ENCODE data around the gene PYGM.
A peak's percentile ranks its signal among the peaks of the same experiment; 100 is the strongest.

PYGM gene

GRCh38 chr11:64745521-64746328, 14.0 kb downstream of the PYGM start:
- DNase-seq (ENCODE audit: low read depth): peak; percentile 68
- TF ChIP-seq, protein P1, sequence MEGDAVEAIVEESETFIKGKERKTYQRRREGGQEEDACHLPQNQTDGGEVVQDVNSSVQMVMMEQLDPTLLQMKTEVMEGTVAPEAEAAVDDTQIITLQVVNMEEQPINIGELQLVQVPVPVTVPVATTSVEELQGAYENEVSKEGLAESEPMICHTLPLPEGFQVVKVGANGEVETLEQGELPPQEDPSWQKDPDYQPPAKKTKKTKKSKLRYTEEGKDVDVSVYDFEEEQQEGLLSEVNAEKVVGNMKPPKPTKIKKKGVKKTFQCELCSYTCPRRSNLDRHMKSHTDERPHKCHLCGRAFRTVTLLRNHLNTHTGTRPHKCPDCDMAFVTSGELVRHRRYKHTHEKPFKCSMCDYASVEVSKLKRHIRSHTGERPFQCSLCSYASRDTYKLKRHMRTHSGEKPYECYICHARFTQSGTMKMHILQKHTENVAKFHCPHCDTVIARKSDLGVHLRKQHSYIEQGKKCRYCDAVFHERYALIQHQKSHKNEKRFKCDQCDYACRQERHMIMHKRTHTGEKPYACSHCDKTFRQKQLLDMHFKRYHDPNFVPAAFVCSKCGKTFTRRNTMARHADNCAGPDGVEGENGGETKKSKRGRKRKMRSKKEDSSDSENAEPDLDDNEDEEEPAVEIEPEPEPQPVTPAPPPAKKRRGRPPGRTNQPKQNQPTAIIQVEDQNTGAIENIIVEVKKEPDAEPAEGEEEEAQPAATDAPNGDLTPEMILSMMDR (IDR thresholded peaks at IDR 0.05; ENCODE audit: insufficient read depth, low read depth, low read length, missing control alignments): no peak
- peak overlapping the region; percentile 56 for H3K4me3 ChIP-seq (ENCODE audit: low read depth, low read length)

DNA sequence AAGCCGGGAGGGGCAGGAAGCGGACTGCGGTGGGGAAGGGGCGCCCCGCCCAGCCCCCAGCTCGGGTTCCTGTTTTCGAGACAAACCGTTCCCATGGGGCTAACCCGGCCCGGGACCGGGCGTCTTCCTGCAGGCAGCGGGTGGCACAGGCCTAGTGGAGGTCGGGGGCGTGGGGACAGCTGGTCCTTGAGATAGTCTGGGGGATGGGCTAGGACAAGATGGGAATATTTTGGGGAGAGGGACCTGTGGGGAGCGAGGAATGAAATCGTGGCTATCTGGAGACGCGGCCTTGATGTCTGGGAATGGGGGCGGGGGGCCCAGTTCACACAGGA, 14.6 kb downstream of the PYGM start:
- peak; percentile 82 for DNase-seq (ENCODE audit: low read depth)
- TF ChIP-seq, protein P1 (IDR thresholded peaks at IDR 0.05; ENCODE audit: insufficient read depth, low read depth, low read length, missing control alignments): no peak
- H3K4me3 ChIP-seq (ENCODE audit: low read depth, low read length): peak overlapping the region; percentile 56

- no peak for DNase-seq (ENCODE audit: low read depth)
- TF ChIP-seq, protein P1 (IDR thresholded peaks at IDR 0.05; ENCODE audit: insufficient read depth, low read depth, low read length, missing control alignments): no peak
- H3K4me3 ChIP-seq (ENCODE audit: low read depth, low read length): peak overlapping the region; percentile 56
Measured at GRCh38 chr11:64744544-64745188, 15.1 kb downstream of the PYGM start.

DNA sequence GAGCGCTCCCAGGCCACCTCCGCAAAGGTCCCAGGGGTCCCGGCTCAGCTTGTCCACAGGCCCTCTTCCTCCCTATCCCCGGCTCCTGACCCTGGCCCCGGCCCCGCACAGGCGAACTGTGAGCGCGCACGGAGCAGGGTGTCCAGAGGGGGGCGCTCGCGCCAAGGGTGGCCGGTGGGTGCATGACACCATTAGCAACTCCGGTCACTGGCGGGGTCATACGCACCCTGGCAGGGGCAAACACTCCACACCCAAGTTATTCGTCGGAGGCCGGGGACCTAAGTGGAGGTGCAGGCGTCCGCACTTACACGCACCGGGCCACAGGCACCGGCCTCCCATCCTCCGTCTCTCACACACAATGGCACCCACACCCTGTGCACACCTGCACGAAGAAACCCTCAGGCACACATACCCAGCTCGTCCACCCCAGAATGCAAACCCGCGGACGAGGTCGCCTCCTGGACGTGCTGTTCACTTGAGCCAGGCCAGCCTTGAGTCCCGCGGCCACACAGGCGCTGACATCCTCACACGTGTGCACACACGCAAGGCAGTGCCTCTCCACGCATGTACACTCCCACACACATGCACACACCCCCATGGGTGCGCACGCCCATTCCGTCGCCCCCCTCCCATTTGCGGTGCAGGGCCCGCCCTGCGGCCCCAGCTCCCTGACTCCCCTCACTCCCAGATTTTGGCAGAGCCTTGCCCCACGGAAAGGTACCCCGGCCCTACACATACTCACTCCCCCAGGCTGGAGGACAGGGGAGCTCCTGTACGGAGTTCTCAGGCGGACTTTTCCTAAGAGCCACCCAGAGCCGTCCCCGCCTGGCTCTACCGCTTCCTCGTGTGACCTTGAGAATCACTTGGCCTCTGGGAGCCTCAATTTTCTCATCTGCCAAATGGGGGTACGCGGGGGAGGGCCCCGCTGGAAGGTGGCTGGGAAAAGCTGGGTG, 15.9 kb downstream of the PYGM start, which contains the start of gene RASGRP2:
RASGRP2 (minus strand) TSS at position 552 of the 953 bp plus-strand sequence. CDS start 1,276 bp downstream, outside the sequence.
- peak; percentile 67 for DNase-seq (ENCODE audit: low read depth)
- TF ChIP-seq, protein P1 (IDR thresholded peaks at IDR 0.05; ENCODE audit: insufficient read depth, low read depth, low read length, missing control alignments): peak; percentile 74
- peak within 1 kb of the TSS; percentile 56 for H3K4me3 ChIP-seq (ENCODE audit: low read depth, low read length)

DNA sequence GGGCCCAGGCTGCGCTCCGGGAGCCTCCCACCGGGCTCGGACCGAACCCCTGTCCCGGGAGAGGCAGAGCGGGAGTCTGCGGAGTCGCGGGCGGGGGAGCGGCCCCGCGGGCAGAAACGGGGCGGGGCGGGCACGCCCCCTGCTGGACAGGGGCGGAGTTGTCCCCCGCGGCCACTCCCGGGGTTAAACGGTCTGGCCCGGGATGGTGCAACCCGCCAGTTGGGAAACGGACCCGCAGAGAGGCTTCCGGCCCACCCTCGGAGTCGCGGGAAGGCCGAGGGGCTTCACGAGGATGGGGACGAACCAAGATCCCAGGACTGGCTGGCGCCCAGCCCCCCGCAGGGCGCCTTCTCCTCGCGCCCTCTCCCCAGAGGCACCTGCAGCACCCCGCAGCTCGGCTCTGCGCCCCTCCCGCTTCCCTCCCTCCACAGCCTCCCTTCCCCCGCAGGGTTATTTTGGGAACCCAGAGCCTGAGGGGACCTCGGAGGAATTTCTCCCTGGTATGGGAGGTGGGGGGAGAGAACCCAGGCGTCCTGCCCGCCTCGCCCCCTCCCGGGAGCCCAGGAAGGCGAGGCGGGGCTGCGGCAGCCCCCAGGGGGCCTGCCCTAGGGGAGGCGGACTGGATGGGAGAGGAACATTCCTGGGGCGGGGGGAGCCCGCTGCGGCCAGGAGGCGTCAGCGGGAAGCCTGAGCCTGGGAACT, 16.7 kb downstream of the PYGM start:
- TF ChIP-seq, protein P1 (IDR thresholded peaks at IDR 0.05; ENCODE audit: insufficient read depth, low read depth, low read length, missing control alignments): peak; percentile 89
- peak overlapping the region; percentile 48 for H3K4me3 ChIP-seq (ENCODE audit: low read depth, low read length)

More for the DNA sequence above, 16.7 kb downstream of the PYGM start:
- DNase-seq (ENCODE audit: low read depth): peak; percentile 60

All from GM12865 (cell line).